Neural progenitor cell (in vitro differentiated cells): ENCODE data around the gene TANC1. TPM values are rescaled to one million over a fixed set of nuclear protein-coding genes. Genes with fewer than 3 reads are reported as not detected.

Source experiments
- DNase-seq: peaks from one replicate; pipeline ENCODE4 v3.0.0-alpha.2; 2016; ENCODE audit warnings: low spot score
- H2AFZ ChIP-seq: fragments of 200-600 bp; sonication (generic); replicated peaks from 2 replicates; pipeline ENCODE4 v1.6.1; 2016; ENCODE audit warnings: antibody characterized with exemption
- H3F3A ChIP-seq: fragments of 200-600 bp; sonication (generic); 2 replicates; pipeline ENCODE4 v1.6.1; 2016; ENCODE audit warnings: antibody characterized with exemption, low read depth
- H3K27ac ChIP-seq: fragments of 200-600 bp; sonication (generic); 2 replicates; pipeline ENCODE4 v1.5.1; 2016; ENCODE audit warnings: mild to moderate bottlenecking
- H3K27me3 ChIP-seq: fragments of 200-600 bp; sonication (generic); 2 replicates; pipeline ENCODE4 v1.6.1; 2016; ENCODE audit warnings: mild to moderate bottlenecking, moderate library complexity
- H3K36me3 ChIP-seq: fragments of 200-600 bp; sonication (generic); 2 replicates; pipeline ENCODE4 v1.5.1; 2016
- H3K4me1 ChIP-seq: fragments of 200-600 bp; sonication (generic); 2 replicates; pipeline ENCODE4 v1.6.1; 2016; ENCODE audit warnings: mixed run types
- H3K4me2 ChIP-seq: fragments of 200-600 bp; sonication (generic); 2 replicates; pipeline ENCODE4 v1.6.1; 2016
- H3K4me3 ChIP-seq: fragments of 200-600 bp; sonication (generic); 2 replicates; pipeline ENCODE4 v1.5.1; 2016
- H3K79me2 ChIP-seq: fragments of 200-600 bp; sonication (generic); 2 replicates; pipeline ENCODE4 v1.6.1; 2016; ENCODE audit warnings: low read depth
- H3K9ac ChIP-seq: fragments of 200-600 bp; sonication (generic); 2 replicates; pipeline ENCODE4 v1.6.1; 2016
- H3K9me3 ChIP-seq: fragments of 200-600 bp; sonication (generic); 2 replicates; pipeline ENCODE4 v1.5.1; 2016; ENCODE audit warnings: low read depth
- H4K20me1 ChIP-seq: fragments of 200-600 bp; sonication (generic); 2 replicates; pipeline ENCODE4 v1.6.1; 2016; ENCODE audit warnings: low read depth
- H3K27ac Mint-ChIP-seq: 3 replicates; pipeline ENCODE4 v1.8.0; 2021; ENCODE audit warnings: mixed read lengths
- H3K27me3 Mint-ChIP-seq: 2 replicates; pipeline ENCODE4 v1.8.0; 2022; ENCODE audit warnings: low read depth, mild to moderate bottlenecking, inconsistent platforms, moderate library complexity, mixed read lengths; ENCODE audit not compliant: insufficient read depth
- H3K36me3 Mint-ChIP-seq: 3 replicates; pipeline ENCODE4 v1.8.0; 2021; ENCODE audit warnings: mixed read lengths
- H3K4me1 Mint-ChIP-seq: 3 replicates; pipeline ENCODE4 v1.8.0; 2021; ENCODE audit warnings: mixed read lengths
- H3K4me3 Mint-ChIP-seq: 3 replicates; pipeline ENCODE4 v1.8.0; 2021; ENCODE audit warnings: mild to moderate bottlenecking, moderate library complexity, mixed read lengths
- H3K9me3 Mint-ChIP-seq: 3 replicates; pipeline ENCODE4 v1.8.0; 2020; ENCODE audit warnings: mixed read lengths
- CTCF ChIP-seq: fragments of 200-600 bp; sonication (generic); IDR thresholded peaks from 2 replicates; pipeline ENCODE4 v1.5.1; 2017; ENCODE audit warnings: antibody characterized with exemption, mild to moderate bottlenecking
- EZH2 ChIP-seq: fragments of 200-600 bp; sonication (generic); IDR thresholded peaks from 2 replicates; pipeline ENCODE4 v1.6.1; 2017; ENCODE audit warnings: antibody characterized with exemption, mild to moderate bottlenecking, moderate library complexity
- EZH2phosphoT487 ChIP-seq: fragments of 200-600 bp; sonication (generic); IDR thresholded peaks from 2 replicates; pipeline ENCODE4 v1.6.1; 2017; ENCODE audit warnings: antibody characterized with exemption
- total RNA-seq: library from RNA; depleted of rRNA; stranded (reverse); fragments of >200 nt; gene quantifications from 2 replicates; pipeline ENCODE4 v1.2.3, GENCODE V29; 2015; ENCODE audit warnings: low replicate concordance

TANC1 gene
- total RNA-seq: 7.5 and 11.9 TPM in 2 replicates

- no peaks in the 10 kb centered on the region for H3K9me3 Mint-ChIP-seq
- Histone ChIP-seq H3K27me3 (peaks cover 88% of the 10 kb centered on the region), H3K9ac (no peak within 1 kb of the TSS), H3F3A (peaks cover 43% of the 10 kb centered on the region), H3K4me1 (peaks cover 32% of the 10 kb centered on the region), H3K4me2 (peak within 1 kb of the TSS; percentile 87), H3K9me3 (no peaks in the 10 kb centered on the region), H2AFZ (peak within 1 kb of the TSS; percentile 98), H4K20me1 (peaks cover 33% of the 10 kb centered on the region), H3K79me2 (peaks cover 3% of the 10 kb centered on the region), H3K36me3 (no peaks in the 10 kb centered on the region), H3K27ac (peak within 1 kb of the TSS; percentile 67), H3K4me3 (peak within 1 kb of the TSS; percentile 83)
- peaks cover 4% of the 10 kb centered on the region for H3K27me3 Mint-ChIP-seq
- peaks cover 5% of the 10 kb centered on the region for H3K36me3 Mint-ChIP-seq
- DNase-seq: peak; percentile 95
- TF ChIP-seq CTCF: peak; percentile 8
- TF ChIP-seq EZH2: no peak
- peak within 1 kb of the TSS; percentile 98 for H3K4me3 Mint-ChIP-seq
- peaks cover 49% of the 10 kb centered on the region for H3K4me1 Mint-ChIP-seq
- H3K27ac Mint-ChIP-seq: peak within 1 kb of the TSS; percentile 90
Observed at GRCh38 chr2:158968396-158969161, at the start of gene TANC1. Gene TANC1 (plus strand): TSS chr2:158968640. CDS start chr2:159065911, 97,271 bp downstream.

GRCh38 chr2:158921599-158922408, 46.6 kb upstream of the TANC1 start:
- Histone ChIP-seq H3F3A (peaks cover 18% of the 10 kb centered on the region), H2AFZ (no peak overlapping the region), H4K20me1 (no peaks in the 10 kb centered on the region), H3K4me2 (no peak overlapping the region), H3K9me3 (no peaks in the 10 kb centered on the region), H3K36me3 (no peaks in the 10 kb centered on the region), H3K27ac (no peak overlapping the region), H3K27me3 (no peaks in the 10 kb centered on the region), H3K79me2 (no peaks in the 10 kb centered on the region), H3K4me3 (no peak overlapping the region), H3K9ac (no peak overlapping the region), H3K4me1 (peaks cover 19% of the 10 kb centered on the region)
- Mint-ChIP-seq H3K27me3 (peaks cover 4% of the 10 kb centered on the region), H3K4me3 (no peak overlapping the region), H3K9me3 (no peaks in the 10 kb centered on the region), H3K4me1 (peaks cover 21% of the 10 kb centered on the region), H3K27ac (no peak overlapping the region), H3K36me3 (no peaks in the 10 kb centered on the region)
- TF ChIP-seq EZH2 (no peak), CTCF (no peak), EZH2phosphoT487 (no peak)
- DNase-seq: peak; percentile 13

GRCh38 chr2:158922601-158923000, 45.8 kb upstream of the TANC1 start:
- no peak overlapping the region for H3K4me3 Mint-ChIP-seq
- H3K27me3 Mint-ChIP-seq: peaks cover 4% of the 10 kb centered on the region
- no peak overlapping the region for H3K9ac ChIP-seq
- H3K4me2 ChIP-seq: peak overlapping the region; percentile 49
- H3K27me3 ChIP-seq: no peaks in the 10 kb centered on the region
- H3K4me3 ChIP-seq: no peak overlapping the region
- H2AFZ ChIP-seq: no peak overlapping the region
- H4K20me1 ChIP-seq: no peaks in the 10 kb centered on the region
- no peak overlapping the region for H3K27ac Mint-ChIP-seq
- no peaks in the 10 kb centered on the region for H3K9me3 Mint-ChIP-seq
- H3F3A ChIP-seq: peaks cover 18% of the 10 kb centered on the region
- peaks cover 21% of the 10 kb centered on the region for H3K4me1 Mint-ChIP-seq
- no peaks in the 10 kb centered on the region for H3K36me3 ChIP-seq
- H3K27ac ChIP-seq: no peak overlapping the region
- no peak for DNase-seq
- no peaks in the 10 kb centered on the region for H3K79me2 ChIP-seq
- TF ChIP-seq CTCF (no peak), EZH2 (no peak)
- H3K9me3 ChIP-seq: no peaks in the 10 kb centered on the region
- H3K36me3 Mint-ChIP-seq: no peaks in the 10 kb centered on the region
- peaks cover 19% of the 10 kb centered on the region for H3K4me1 ChIP-seq
